ENCODE data around the gene ZNF808. TPM values are rescaled to one million over a fixed set of nuclear protein-coding genes. Genes with fewer than 3 reads are reported as not detected.
A peak's percentile ranks its signal among the peaks of the same experiment; 100 is the strongest.
"Not testable (repeated sequence)": the region's sequence is repeated elsewhere in the genome, so short reads cannot be mapped to it uniquely, and the experiment has no call there.

The ZNF808 gene
- total RNA-seq, 1 experiment from 2014 or later = 13.6 TPM

DNA sequence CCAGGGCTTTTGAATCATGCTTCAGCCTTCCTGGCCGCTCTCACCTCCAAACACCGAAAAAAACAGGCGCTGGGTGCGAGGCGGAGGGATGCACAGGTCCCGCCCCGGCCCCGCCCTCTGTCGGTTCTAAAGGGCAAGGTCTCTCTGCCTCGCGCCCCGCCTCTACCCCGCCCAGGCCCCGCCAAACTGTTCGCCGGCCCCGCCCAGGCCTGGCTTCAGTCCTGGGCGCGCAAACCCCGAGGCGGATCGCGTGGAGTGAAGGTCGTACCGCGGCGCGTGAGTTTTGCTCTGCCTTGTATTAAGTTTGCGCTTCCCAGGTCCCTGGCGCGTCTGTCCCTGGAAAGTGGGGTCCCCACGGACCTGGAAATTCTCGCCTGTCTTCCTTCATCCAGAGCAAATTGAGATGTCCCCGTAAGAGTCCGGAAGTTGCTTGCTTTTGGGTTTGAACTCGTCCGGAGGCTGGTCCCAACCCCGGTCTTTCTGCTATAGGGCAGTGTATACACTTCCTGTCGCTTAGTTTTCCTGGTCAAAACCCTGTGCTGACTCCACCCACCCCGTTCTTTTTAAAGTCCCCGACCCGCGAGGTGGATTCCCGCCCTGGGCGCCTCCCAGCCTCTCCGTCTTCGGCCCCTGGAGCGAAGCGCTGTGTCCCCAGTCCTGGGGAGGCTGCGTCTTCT lies 8.4 kb downstream of the ZNF808 start:
- peak; percentile 65 for DNase-seq (ENCODE audit: low read depth)

DNA sequence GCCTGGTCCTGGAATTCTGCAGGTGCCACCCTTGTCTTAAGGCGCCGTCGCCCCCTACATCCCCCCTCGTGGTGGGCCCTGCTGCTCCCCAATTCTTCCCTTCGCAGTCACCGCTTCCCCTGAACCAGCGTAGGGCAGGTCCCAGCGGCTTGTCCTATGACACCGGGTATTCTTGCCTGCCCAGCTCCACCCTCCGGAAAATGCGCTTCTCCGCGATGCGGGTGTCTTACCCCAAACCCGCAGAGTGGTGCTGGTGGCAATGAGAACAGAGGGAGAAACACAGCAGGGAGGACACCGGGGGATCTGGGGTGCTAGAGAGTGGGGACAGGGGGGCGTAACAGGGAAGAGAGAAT lies 9.0 kb downstream of the ZNF808 start:
- no peak for DNase-seq (ENCODE audit: low read depth)

DNA sequence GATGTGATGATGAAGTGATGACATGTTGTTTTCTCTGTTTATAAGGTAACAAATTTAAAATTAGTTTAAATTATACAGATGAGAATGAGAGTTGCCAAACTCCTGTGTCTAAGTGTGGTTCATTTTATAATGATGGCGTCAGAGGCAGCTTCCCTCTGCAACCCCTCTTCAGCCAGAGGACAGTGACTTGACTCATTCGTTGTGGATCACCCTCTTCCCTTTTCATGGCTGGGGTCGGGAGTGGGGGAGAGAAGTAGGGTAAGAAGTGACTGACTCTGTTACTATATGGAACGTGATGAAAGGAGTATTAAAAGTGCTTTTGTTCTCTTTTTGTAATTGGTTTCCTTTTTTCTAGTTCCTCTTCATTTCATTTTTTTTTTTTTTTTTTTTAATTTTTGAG lies 11.3 kb downstream of the ZNF808 start:
- DNase-seq (ENCODE audit: low read depth) = not testable (repeated sequence)

DNA sequence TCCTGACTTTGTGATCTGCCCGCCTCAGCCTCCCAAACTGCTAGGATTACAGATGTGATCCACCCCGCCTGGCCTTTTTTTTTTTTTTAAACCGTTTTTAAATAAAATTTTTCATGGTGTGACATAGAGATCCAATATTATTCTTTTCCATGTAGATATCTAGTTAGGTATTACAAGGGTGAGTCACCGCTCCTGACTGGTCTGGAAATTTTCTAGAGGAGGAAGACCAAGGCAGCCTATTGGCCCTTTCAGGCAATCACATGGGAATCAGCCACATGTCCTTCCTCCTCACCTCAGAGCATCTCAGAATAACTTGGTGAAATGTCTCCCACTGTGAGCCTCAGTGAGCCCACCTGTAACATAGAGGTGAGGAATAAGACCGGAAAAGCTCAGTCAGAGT lies 13.7 kb downstream of the ZNF808 start:
- DNase-seq (ENCODE audit: low read depth) = not testable (repeated sequence)

DNA sequence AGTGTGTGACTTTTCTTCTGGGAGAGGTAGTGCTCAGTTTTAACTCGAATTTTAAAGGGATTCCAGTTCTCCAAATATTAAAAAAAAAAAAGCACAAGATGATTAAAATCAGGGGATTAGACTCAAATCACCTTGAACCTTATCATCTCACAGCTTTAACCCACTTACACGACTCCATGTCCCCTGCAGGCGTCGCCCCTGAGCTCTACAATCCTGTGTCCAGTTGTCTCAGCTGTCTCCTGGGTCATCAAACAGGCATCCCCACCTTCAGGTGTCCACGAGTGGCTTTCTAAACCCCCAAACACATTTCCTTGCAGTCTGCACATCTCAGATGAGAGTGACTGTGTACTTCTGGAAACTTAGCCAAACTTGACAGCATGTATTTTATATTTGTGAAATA lies 14.1 kb downstream of the ZNF808 start:
- DNase-seq (ENCODE audit: low read depth) = no peak

DNA sequence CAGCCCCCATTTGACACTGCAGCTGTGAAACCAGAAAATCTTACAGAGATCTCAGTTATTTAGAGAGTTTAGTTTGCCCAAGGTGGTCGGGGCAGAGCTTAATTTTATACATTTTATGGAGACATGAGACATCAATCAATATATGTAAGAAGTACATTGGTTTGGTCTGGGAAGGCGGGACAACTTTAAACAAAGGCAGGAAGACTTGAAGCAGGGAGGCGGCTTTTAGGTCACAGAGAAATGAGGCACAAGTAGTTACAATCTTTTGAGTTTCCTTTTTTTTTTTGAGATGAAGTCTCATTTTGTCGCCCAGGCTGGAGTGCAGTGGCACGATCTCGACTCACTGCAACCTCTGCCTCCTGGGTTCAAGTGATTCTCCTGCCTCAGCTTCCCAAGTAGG lies 15.1 kb downstream of the ZNF808 start:
- DNase-seq (ENCODE audit: low read depth) = not testable (repeated sequence)

DNA sequence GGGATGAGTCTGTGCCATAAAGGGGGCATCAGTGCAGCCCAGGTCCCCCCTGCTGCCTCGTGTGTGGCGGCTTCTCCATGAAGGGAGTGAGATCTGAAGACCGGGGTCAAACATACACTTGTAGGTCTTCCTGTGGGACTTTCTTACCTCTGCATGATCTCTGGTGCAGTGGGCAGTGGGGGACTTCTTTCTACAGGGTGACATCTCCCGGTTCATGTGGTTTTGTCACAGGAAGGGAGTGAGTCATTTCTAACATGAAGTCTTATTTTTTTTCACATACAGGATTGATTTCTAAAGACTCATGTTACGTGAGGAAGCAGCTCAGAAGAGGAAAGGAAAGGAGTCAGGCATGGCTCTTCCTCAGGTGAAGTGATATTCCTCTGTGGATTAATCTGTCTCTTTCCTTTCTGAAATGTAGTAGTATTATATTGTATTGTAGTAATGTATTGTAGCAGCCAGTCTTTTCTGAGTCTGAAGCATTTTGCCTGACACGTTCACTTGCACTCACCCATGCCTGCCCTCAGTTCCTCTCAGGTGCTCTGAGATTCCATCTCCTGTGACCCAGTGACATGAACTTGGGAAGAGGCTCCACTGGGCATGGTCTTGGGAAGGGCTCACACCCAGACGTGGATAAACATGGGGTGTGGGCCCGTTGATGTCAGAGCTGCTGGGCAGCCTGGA lies 15.7 kb downstream of the ZNF808 start:
- DNase-seq (ENCODE audit: low read depth) = peak; percentile 27

DNA sequence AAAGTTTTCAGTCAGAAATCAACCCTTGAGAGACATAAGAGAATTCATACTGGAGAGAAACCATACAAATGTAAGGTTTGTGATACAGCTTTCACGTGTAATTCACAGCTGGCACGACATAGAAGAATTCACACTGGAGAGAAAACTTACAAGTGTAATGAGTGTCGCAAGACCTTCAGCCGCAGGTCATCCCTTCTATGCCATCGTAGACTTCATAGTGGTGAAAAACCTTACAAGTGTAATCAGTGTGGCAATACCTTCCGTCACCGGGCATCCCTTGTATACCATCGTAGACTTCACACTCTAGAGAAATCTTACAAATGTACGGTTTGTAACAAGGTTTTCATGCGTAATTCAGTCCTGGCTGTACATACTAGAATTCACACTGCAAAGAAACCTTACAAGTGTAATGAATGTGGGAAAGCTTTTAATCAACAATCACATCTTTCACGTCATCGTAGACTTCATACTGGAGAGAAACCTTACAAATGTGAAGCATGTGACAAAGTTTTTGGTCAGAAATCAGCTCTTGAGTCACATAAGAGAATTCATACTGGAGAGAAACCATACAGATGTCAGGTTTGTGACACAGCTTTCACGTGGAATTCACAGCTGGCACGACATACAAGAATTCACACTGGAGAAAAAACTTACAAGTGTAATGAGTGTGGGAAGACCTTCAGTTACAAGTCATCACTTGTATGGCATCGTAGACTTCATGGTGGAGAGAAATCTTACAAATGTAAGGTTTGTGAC lies 26.9 kb downstream of the ZNF808 start:
- DNase-seq (ENCODE audit: low read depth) = no peak

DNA sequence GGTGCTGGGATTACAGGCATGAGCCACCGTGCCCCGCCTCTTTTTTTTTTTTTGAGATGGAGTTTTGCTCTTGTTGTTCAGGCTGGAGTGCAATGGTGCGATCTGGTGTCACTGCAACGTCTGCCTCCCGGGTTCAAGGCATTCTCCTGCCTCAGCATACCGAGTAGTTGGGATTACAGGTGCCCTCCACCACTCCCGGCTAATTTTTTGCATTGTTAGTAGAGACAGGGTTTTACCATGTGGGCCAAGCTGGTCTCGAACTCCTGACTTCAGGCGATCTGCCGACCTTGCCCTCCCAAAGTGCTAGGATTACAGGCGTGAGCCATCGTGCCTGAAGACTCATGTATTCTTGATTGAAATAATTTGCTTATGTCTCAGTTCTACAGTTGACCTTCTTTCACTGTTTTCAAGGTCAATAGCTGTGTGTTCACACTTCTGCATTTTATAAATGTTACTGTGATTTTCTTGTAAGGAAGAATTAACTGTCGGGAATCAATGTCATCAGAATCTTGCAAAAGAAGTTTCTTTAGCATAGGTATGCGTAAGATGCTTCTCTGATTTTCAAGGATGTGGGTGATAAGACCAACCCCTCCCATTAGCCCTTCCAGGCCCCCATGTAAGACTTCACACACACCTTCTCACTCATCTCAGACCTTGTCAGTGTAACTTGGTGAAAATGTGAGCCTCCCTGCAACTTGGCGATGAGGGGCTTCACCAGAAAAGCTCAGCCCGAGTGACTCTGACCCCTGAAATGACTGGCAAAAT lies 29.9 kb downstream of the ZNF808 start:
- no peak for DNase-seq (ENCODE audit: low read depth)

DNA sequence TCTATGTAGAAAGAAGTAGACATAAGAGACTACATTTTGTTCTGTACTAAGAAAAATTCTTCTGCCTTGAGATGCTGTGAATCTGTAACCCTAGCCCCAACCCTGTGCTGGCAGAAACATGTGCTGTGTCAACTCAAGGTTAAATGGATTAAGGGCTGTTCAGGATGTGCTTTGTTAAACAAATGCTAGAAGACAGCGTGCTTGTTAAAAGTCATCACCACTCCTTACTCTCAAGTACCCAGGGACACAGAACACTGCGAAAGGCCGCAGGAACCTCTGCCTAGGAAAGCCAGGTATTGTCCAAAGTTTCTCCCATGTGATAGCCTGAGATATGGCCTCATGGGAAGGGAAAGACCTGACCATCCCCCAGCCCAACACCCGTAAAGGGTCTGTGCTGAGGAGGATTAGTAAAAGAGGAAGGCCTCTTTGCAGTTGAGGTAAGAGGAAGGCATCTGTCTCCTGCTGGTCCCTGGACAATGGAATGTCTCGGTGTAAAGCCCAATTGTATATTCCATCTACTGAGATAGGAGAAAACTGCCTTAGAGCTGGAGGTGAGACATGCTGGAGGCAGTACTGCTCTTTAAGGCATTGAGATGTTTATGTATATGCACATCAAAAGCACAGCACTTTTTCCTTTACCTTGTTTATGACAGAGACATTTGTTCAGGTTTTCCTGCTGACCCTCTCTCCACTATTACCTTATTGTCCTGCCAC lies 31.4 kb downstream of the ZNF808 start:
- not testable (repeated sequence) for DNase-seq (ENCODE audit: low read depth)

DNA sequence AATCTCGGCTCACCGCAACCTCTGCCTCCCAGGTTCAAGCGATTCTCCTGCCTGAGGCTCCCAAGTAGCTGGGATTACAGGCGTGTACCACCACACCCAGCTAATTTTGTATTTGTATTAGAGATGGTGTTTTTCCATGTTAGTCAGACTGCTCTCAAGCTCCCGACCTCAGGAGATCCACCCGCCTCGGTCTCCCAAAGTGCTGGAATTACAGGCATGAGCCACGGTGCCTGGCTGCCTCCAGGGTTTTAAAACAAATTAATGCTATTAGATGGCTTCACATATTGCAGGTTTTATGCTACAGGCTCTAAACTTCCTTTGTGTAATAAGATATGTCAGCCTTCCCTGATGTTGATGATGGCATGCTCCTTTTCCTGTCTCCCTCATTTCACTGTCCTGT lies 34.1 kb downstream of the ZNF808 start:
- not testable (repeated sequence) for DNase-seq (ENCODE audit: low read depth)

DNA sequence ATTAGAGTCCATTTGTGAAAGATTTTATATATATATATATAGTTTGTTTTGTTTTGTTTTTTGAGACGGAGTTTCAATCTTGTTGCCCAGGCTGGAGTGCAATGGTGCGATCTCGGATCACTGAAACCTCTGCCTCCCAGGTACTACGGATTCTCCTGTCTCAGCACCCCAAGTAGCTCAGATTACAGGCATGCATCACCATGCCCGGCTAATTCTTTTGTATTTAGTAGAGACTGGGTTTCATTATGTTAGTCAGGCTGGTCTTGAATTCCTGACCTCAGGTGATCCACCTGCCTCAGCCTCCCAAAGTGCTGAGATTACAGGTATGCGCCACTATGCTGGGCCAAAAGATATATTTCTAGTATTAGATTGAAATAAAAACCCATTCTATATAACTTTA lies 38.7 kb downstream of the ZNF808 start:
- no peak for DNase-seq (ENCODE audit: low read depth)

DNA sequence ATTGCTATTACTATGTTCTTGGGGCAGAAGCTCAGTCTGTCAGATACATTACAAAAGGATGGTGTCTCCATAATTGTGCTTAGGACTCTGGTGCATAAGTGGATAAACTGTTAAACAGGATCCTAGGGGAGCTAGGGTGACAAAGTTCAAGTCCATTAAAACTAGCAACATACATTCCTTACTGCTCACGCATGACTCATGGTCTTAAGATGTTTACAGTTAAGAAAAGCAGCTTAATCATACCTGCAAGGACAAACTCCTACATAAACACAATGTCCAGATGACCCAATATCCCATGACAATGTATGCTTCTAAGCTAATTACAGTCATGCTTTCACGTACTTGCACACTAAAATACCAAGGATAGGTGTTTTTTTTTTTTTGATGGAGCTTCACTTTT lies 39.1 kb downstream of the ZNF808 start:
- peak; percentile 55 for DNase-seq (ENCODE audit: low read depth)

DNA sequence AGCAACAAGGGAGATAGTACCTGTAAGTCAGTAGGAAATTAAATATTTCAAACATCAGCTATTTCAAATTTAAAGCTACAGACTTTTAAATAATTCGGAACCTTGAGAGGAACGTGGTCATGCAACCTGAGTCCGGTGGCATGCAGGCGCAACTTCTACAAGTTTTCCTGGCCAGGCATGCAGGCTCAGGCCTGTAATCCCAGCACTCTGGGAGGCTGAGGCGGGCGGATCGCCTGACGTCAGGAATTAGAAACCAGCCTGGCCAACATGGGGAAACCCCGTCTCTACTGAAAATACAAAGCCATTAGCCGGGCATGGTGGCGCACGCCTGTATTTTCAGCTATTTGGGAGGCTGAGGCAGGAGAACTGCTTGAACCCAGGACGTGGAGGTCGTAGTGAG lies 40.5 kb downstream of the ZNF808 start:
- DNase-seq (ENCODE audit: low read depth) = no peak

DNA sequence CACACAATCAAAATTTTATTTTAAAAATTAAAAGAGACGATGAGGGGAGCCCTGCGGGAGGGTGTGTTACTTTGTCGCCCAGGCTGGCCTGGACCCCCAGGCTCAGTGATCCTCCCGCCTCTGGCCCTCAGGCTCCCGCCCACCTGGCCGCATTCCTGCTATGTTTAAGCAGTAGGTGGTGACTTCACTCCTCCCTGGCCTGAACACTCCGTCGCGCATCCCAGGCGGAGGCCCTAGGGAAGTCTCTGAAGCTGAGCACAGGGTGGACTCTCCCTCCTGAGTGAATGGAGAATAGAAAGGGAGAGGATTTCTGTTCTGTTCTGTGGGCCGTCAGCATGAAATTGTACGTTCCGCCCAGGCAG lies 42.2 kb downstream of the ZNF808 start:
- not testable (repeated sequence) for DNase-seq (ENCODE audit: low read depth)

DNA sequence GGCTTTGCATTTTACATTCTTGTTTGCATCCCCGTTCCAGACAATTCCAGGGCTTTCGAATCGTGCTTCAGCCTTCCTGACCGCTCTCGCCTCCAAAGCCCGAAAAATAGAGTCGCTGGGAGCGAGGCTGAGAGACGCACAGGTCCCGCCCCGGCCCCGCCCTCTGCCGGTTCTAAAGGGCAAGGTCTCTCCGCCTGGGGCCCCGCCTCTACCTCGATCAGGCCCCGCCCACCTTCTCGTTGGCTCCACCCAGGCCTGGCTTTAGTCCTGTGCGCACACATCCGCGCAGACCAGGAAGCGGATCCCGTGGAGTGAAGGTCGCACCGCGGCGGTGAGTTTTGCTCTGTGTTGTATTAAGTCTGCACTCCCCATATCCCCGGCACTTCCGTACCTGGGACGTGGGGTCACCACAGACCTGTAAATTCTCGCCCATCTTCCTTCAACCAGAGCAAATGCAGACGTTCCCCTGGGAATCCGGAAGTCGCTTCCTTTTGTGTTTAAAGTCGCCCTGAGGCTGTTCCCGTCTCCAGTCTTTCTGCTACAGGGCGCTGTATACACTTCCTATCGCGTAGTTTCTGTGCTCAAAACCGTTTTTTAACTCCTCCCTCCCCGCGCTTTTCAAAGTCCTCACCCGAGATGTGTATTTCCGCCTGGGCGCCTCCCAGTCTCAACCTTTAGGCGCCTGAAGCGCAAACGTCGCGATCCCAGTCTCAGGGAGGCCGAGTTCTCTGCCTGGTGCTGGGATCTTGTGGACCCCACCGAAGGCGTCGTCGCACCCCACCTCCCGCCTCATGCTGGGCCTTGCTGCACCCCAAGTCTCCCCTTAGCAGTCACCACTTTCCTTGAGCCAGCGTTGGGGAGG lies 42.8 kb downstream of the ZNF808 start, which contains the start of gene ZNF701:
Gene ZNF701 (plus strand): TSS at position 288 of the 862 bp plus-strand sequence. CDS start 3,861 bp downstream, outside the sequence.
- DNase-seq (ENCODE audit: low read depth) = peak; percentile 92

DNA sequence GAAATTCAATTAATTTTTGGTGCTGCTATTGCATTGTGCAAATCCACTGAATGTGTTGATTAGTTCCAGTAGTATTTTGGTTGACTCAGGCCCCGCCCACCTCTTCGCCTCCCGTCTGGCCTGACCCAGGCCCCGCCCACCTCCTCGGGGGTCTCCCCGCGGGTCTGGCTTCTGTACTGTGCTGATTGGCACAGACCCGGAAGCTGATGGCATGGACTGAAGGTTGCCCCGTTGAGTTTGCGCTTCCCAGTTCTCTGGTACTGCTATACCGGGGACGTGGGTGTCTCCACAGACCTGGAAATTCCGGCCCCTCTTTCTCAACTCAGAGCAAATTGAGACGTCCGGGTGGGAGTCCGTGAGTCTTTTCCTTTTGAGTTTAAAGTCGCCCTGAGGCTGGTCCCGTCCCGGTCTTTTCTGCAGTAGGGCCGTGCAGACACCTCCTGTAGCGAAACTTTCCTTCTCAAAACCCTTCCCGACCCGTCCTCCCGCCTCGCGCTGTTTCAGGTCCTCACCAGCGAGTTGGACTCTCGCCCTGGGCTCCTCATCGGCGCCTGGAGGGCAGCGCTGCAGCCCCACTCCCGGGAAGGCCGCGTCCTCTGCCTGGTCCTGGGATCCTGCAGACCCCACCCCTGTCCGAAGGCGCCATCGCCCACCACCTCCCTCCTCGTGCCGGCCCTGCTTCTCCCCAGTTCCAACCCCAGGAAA lies 57.4 kb downstream of the ZNF808 start:
- no peak for DNase-seq (ENCODE audit: low read depth)

DNA sequence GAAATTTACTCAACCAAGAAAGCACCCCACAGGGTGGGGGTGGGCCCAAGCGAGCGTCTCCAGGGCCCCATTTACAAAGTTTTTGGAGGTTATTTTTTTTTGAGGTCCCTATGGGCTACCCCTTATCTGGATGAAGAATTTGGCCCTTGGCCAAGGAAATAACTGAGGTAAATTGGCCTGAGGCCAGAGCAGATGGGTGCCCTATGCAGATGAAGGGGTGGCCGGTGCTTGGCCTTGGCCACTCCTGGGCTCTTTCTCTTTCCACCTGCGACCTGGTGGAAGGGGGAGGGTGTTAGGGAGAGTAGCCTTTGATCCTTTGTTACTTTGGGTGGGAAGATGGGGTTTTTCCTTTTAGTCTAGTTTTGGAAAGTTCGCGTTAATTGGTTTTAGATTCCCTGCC lies 58.1 kb downstream of the ZNF808 start:
- DNase-seq (ENCODE audit: low read depth) = no peak

DNA sequence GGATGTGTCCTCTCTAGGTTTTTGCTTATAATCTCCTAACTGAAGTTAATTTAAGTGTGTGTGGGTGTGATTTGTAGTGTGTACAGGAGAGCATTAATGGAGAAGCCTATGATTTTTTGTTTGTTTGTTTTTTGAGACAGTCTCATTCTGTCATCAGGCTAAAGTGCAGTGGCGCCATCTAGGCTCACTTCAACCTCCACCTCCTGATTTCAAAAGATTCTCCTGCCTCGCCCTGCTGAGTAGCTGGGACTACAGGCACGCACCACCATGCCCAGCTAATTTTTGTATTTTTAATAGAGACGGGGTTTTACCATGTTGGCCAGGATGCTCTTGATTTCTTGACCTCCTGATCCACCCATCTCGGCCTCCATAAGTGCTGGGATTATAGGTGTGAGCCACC lies 63.3 kb downstream of the ZNF808 start:
- DNase-seq (ENCODE audit: low read depth) = no peak

DNA sequence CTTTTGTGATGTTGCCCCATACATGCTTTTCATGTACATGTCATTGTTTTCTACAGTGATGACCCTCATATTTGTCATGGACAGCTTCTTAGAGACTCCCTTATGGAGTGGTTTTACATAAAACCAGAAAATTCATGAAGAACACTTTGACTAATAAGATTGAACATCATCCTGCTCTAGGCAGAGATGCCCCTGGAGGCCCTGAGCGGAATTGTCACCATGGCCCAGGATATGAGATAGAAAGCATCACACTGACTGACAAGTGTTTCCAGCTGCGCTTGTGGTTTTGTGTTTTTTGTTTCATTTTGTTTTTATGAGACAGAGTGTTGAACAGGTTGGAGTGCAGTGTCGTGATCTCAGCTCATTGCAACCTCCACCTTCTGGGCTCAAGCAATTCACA lies 64.8 kb downstream of the ZNF808 start:
- no peak for DNase-seq (ENCODE audit: low read depth)
